ENCODE measurements around the gene MMP8.
"Not testable (repeated sequence)": the region's sequence is repeated elsewhere in the genome, so short reads cannot be mapped to it uniquely, and the experiment has no call there.

MMP8 gene

GRCh38 chr11:102724904-102725500 is at the start of gene MMP8:
Gene MMP8 (minus strand): TSS chr11:102724954. CDS start chr11:102724855, 99 bp downstream.
- no peak for DNase-seq

- no peak for DNase-seq
These were observed 48.6 kb upstream of the MMP8 start for GRCh38 chr11:102773386-102773785.

- DNase-seq = no peak
These were observed 46.6 kb upstream of the MMP8 start for GRCh38 chr11:102771351-102771750.

DNA sequence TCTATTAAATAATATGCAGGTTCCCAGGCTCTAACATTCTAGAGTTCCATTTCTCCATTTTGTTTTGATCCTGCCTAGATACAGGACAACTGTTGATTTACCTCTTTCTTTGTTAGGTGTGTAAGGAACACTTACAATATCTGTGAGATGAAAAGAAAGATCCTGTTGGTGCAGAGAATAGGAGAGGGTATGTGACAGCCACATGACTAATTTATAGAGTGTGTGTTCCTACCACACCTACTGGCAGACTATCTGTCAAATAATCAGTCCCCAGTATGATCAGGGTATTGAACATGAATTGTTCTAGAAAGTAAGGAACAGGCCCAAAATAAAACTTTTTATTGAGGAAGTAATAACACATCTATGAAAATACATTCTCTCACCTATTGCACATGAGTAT is 45.4 kb upstream of the MMP8 start:
- DNase-seq = no peak

DNA sequence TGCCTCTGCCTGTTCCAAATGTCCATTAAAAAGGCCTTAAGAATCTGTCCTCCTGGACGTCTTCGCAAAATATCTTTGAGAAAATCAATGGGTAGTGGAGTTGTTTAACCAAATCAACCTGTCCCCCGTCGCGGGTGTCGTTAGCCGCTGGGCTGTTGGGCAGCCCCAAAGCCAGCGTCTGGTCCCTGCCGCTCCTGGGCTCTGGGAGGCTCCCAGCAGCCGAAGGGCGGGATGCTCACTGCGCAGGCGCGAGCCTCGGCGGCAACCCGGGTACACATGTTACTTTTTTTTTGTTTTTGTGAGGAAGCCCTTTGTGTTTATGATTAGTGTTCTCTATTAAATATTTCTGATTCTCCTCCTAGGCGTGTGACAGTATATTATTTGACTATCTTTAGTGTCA is 43.0 kb upstream of the MMP8 start:
- DNase-seq = no peak

- no peak for DNase-seq
These were observed 38.7 kb upstream of the MMP8 start for GRCh38 chr11:102763440-102763839.

- DNase-seq = no peak
These were observed 37.6 kb upstream of the MMP8 start for GRCh38 chr11:102762361-102762767.

GRCh38 chr11:102761646-102762238 is 37.0 kb upstream of the MMP8 start:
- no peak for DNase-seq

DNA sequence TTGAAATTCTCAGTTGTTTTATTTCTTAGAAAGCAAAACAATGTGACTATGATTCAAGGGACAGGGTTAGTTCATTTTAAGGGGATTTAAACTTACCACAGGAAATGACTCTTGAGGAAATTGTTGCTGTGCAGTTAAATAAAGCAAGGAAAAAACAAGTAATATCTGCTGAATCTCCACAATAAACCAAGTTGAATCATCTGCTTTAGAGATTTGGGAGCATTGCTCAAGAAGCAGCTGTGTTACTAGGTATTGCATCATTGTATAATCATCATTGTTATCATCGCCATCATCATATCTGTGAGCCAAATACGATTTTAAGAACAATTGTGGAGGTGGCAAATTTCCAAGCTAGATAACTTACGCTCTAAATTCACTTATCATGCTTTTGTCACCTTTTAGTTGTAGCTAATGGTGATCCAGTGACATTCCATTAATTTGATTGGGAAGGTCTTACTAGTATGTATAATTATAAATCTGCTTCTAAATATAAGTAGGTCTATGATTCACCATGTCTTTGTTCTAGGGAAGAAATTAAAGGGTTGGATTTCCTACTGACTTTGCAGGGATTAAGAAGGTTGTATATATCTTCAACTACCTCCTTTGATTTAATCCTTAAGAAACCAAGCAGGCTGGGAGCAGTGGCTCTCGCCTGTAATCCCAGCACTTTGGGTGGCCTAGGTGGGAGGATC is 35.7 kb upstream of the MMP8 start:
- no peak for DNase-seq

GRCh38 chr11:102757823-102758549 is 33.2 kb upstream of the MMP8 start:
- DNase-seq = no peak

DNA sequence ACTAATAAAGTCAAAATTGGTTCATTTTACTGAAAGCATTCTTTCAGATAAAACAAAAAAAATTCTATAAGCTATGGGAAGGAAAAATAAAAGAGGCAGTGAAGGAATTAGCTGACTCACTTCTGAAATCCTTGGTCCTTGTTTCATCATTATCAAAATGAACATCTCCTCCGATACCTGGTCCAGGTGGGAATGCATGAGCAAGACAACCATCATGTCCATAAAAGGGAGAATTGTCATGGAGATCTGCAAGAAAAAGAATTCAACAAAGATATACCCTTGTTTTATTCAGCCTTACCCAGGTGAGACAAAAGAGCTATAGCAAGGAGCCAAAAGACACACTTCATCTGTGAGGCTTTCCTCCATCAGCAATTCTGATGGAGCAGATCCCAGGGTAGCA is 28.5 kb upstream of the MMP8 start:
- no peak for DNase-seq

GRCh38 chr11:102751673-102752072 is 26.9 kb upstream of the MMP8 start:
- DNase-seq = no peak

- no peak for DNase-seq
These were observed 24.5 kb upstream of the MMP8 start for GRCh38 chr11:102749101-102749722.

- DNase-seq = not testable (repeated sequence)
These were observed 22.2 kb upstream of the MMP8 start for GRCh38 chr11:102746746-102747578.

DNA sequence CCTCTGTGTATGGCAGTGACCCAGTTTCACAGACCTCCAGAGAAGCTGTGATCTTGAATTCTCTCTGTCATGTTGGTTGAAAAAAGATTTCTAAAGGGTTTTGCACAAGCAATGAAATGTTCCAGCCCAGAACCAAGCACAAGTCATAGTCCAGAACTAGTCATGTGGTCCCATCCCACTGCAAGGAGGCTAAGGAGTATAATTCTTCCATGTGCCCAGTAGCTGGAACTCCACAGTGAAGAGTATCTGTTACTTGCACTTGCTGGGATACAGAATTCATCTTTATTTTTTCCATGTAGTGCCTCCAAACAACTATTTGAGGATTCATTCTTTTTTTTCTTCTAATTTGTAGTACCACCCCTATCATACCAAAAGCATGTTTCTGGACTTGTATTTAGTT is 9.9 kb upstream of the MMP8 start:
- DNase-seq = no peak

DNA sequence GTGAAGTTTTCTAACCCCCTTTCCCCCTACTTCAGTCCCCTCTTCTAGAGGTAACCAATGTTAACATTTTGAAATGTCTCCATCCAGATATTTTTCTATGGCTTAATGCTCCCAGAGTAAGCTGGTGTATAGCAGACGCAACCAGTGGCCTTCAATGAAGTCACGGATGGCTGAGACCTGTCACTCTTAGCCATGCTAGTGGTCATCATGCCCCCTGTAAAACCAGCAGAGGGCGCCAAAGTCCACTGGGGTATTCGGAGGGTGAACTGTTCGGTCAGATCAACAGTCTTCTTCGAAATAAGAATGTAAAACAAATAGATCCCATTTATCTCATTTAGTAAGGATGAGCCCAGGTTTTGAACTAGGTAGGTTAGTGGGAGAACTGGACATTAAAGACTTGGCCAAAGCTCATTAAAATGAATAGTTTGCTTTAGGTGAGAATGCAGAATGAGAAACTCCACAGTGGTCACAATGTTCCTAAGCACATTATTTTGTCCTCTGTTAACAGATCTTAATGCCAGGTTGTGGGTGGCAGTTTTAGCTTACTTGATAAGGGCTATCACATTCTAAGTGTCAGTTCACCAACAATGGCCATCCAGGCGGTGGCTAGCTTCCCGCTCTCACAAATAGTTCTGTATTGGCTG is 8.6 kb upstream of the MMP8 start:
- DNase-seq = no peak

DNA sequence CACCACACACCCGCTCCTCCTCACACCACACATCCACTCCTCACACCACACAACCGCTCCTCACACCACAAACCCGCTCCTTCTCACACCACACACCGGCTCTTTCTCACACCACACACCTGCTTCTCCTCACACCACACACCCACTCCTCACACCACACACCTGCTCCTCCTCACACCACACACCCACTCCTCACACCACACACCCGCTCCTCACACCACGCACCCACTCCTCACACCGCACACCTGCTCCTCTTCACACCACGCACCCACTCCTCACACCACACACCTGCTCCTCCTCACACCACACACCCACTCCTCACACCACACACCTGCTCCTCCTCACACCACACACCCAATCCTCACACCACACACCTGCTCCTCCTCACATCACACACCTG is 6.2 kb upstream of the MMP8 start:
- DNase-seq = not testable (repeated sequence)

DNA sequence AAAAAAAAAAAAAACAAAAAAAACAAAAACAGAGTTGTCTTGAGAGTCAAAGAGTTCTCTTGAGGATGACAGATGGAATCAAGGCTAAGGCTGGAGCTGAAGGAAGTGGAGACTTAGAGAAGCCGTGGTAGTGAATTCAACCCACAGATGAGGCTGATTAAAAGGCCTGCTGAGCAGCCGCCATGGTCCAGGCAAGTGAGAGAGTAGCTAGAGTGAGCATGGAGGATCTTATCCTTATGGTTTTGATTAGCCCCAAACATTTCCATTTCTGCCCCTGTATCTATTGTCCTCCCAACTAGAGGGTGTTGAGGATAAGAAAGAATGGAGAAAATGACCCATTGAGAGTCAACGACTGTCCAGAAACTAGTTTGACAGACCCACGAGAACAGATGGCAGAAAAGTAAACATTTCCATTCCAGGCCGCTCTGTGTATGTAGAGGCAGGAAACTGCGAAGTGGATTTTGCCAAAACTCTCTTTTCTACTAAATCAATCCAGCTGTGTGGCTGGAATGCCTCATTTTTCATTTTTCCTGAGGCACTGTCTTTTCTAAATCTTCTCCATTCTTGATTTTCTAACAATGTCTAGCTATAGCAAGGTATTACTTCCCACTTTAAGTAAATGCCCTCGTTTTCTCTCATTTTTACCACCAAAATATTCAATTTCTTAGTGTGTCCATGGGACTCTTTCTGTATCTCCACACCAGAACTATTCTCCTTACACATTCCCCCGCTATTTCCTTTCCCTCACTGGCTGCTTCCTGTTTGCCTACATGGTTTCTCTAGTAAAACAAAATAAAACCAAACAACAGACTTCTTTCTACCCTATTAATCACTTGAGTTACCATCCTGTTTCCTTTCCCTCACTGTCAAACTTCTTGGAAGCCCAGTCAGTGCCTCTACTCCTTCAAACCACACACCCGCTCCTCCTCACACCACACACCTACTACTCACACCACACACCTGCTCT is 5.4 kb upstream of the MMP8 start:
- DNase-seq = no peak

- no peak for DNase-seq
These were observed 3.1 kb upstream of the MMP8 start for GRCh38 chr11:102727890-102728289.

- no peak for DNase-seq
These were observed 1.9 kb downstream of the MMP8 start for GRCh38 chr11:102722821-102723220.
